Gastrocnemius medialis (tissue), 4 donors: Measurements from ENCODE around the gene FASTKD3.

Experiments
- POLR2A ChIP-seq, 2 donors: fragments of 450-650 bp; IDR thresholded peaks; one replicate each; pipeline ENCODE4 v1.6.1; 2017; ENCODE audit warnings: antibody characterized with exemption in 2 of 2, mild to moderate bottlenecking in 2 of 2, moderate library complexity in 2 of 2
- TF ChIP-seq, protein P1 (sequence below), 5 experiments: fragments of 450-650 bp in 3 of 5; fragments of 200-600 bp in 2 of 5; sonication (generic) in 2 of 5; IDR thresholded peaks in 4 of 5; conservative IDR thresholded peaks in 1 of 5; 1 replicate in 4 of 5; 2 replicates in 1 of 5; pipeline ENCODE4 v1.5.1; 2016 to 2019; ENCODE audit warnings: antibody characterized with exemption in 5 of 5, mild to moderate bottlenecking in 3 of 5, moderate library complexity in 3 of 5

- TF ChIP-seq, protein P1, sequence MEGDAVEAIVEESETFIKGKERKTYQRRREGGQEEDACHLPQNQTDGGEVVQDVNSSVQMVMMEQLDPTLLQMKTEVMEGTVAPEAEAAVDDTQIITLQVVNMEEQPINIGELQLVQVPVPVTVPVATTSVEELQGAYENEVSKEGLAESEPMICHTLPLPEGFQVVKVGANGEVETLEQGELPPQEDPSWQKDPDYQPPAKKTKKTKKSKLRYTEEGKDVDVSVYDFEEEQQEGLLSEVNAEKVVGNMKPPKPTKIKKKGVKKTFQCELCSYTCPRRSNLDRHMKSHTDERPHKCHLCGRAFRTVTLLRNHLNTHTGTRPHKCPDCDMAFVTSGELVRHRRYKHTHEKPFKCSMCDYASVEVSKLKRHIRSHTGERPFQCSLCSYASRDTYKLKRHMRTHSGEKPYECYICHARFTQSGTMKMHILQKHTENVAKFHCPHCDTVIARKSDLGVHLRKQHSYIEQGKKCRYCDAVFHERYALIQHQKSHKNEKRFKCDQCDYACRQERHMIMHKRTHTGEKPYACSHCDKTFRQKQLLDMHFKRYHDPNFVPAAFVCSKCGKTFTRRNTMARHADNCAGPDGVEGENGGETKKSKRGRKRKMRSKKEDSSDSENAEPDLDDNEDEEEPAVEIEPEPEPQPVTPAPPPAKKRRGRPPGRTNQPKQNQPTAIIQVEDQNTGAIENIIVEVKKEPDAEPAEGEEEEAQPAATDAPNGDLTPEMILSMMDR (IDR thresholded peaks at IDR 0.05 in 4 of 5, conservative IDR thresholded peaks at IDR 0.05 in 1 of 5): no peak
- TF ChIP-seq POLR2A (IDR thresholded peaks at IDR 0.05): no peak
Measured at GRCh38 chr5:7855611-7856010, 13.2 kb downstream of the FASTKD3 start.
